HepG2 (cell line): ENCODE data around the gene ARL6IP4. TPM values are rescaled to one million over a fixed set of nuclear protein-coding genes. Genes with fewer than 3 reads are reported as not detected.

ENCODE experiments used
- ATF1 ChIP-seq: IDR thresholded peaks from 2 replicates; pipeline ENCODE4 v1.6.1; 2016; ENCODE audit warnings: mild to moderate bottlenecking, control low read depth
- BRF2 ChIP-seq: sonication (generic); formaldehyde crosslinking; IDR thresholded peaks from 2 replicates; pipeline ENCODE4 v1.8.1; 2022; ENCODE audit warnings: mild to moderate bottlenecking, missing genetic modification reagents
- ELF1 ChIP-seq: sonication (generic); formaldehyde crosslinking; IDR thresholded peaks from 2 replicates; pipeline ENCODE4 v1.4.0; 2020; ENCODE audit warnings: missing genetic modification reagents
- HBP1 ChIP-seq: IDR thresholded peaks from 2 replicates; pipeline ENCODE4 v1.6.1; 2016; ENCODE audit warnings: low read depth, control low read depth
- HDAC1 ChIP-seq: sonication (generic); formaldehyde crosslinking; IDR thresholded peaks from 2 replicates; pipeline ENCODE4 v1.5.1; 2020; ENCODE audit warnings: mild to moderate bottlenecking, missing genetic modification reagents
- KDM5A ChIP-seq: fragments of 200-600 bp; sonication (generic); IDR thresholded peaks from 2 replicates; pipeline ENCODE4 v1.7.0; 2018; ENCODE audit warnings: antibody characterized with exemption, mild to moderate bottlenecking, low read length, borderline replicate concordance
- MAX ChIP-seq: IDR thresholded peaks from 2 replicates; pipeline ENCODE4 v1.6.1; 2012; ENCODE audit warnings: inconsistent platforms
- MYNN ChIP-seq: sonication (generic); formaldehyde crosslinking; IDR thresholded peaks from 2 replicates; pipeline ENCODE4 v1.4.0; 2020; ENCODE audit warnings: mild to moderate bottlenecking, low read depth, missing genetic modification reagents
- NAIF1 ChIP-seq: sonication (generic); formaldehyde crosslinking; IDR thresholded peaks from 2 replicates; pipeline ENCODE4 v1.5.0; 2020; ENCODE audit warnings: mild to moderate bottlenecking, missing genetic modification reagents, borderline replicate concordance
- NCOA2 ChIP-seq: sonication (generic); formaldehyde crosslinking; IDR thresholded peaks from 2 replicates; pipeline ENCODE4 v1.8.0; 2022; ENCODE audit warnings: inconsistent platforms
- RCOR2 ChIP-seq: IDR thresholded peaks from 2 replicates; pipeline ENCODE4 v1.6.1; 2016; ENCODE audit warnings: missing biosample characterization, missing genetic modification reagents
- RFX5 ChIP-seq: IDR thresholded peaks from 2 replicates; pipeline ENCODE4 v1.6.1; 2011; ENCODE audit warnings: low read depth, low read length, improper control_type of control experiment
- ZBTB46 ChIP-seq: sonication (generic); formaldehyde crosslinking; IDR thresholded peaks from 2 replicates; pipeline ENCODE4 v1.4.0; 2020; ENCODE audit warnings: mild to moderate bottlenecking, missing genetic modification reagents, borderline replicate concordance
- ZFP37 ChIP-seq: sonication (generic); formaldehyde crosslinking; IDR thresholded peaks from 2 replicates; pipeline ENCODE4 v1.4.0; 2020; ENCODE audit warnings: missing genetic modification reagents, borderline replicate concordance
- ZNF136 ChIP-seq: sonication (generic); formaldehyde crosslinking; IDR thresholded peaks from 2 replicates; pipeline ENCODE4 v1.8.1; 2022; ENCODE audit warnings: low read depth, mild to moderate bottlenecking, moderate library complexity, missing genetic modification reagents
- ZNF280B ChIP-seq: sonication (generic); formaldehyde crosslinking; IDR thresholded peaks from 2 replicates; pipeline ENCODE4 v1.5.0; 2020; ENCODE audit warnings: missing genetic modification reagents, mild to moderate bottlenecking, borderline replicate concordance
- ZNF362 ChIP-seq: sonication (generic); formaldehyde crosslinking; IDR thresholded peaks from 2 replicates; pipeline ENCODE4 v1.4.0; 2020; ENCODE audit warnings: missing genetic modification reagents, mild to moderate bottlenecking, borderline replicate concordance
- ZNF446 ChIP-seq: sonication (generic); formaldehyde crosslinking; IDR thresholded peaks from 2 replicates; pipeline ENCODE4 v1.5.0; 2020; ENCODE audit warnings: mild to moderate bottlenecking, missing genetic modification reagents
- ZUFSP ChIP-seq: sonication (generic); formaldehyde crosslinking; IDR thresholded peaks from 2 replicates; pipeline ENCODE4 v1.9.0; 2021; ENCODE audit warnings: missing genetic modification reagents, mild to moderate bottlenecking, borderline replicate concordance
- polyA plus RNA-seq, 8 experiments: library from polyadenylated mRNA; depleted of rRNA in 3 of 8; stranded (reverse) in 7 of 8; unstranded in 1 of 8; fragments of >200 nt; fragmentation: Illumina TruSeq in 4 of 8; extraction: Trizol in 4 of 8; gene quantifications; 2 replicates each; pipeline versions ENCODE4 v1.2.1 to v1.2.3, GENCODE V29; 2011 to 2016; ENCODE audit warnings: low read depth in 4 of 8, missing spikeins in 1 of 8, mixed read lengths in 1 of 8; ENCODE audit not compliant: insufficient read depth in 1 of 8
- total RNA-seq, 5 experiments: library from RNA; depleted of rRNA; stranded (reverse); fragments of >200 nt; fragmentation: Illumina TruSeq; extraction: Trizol; gene quantifications; 2 replicates each; pipeline ENCODE4 v1.2.3, GENCODE V29; 2016; ENCODE audit warnings: low read depth in 1 of 5

Gene ARL6IP4
- total and polyA plus RNA-seq, 2 of the 13 experiments (the other 11 are each of a cell fraction or from before 2014, with no cell fraction given): 155 to 220 TPM

GRCh38 chr12:122984612-122985337 lies 4.3 kb downstream of the ARL6IP4 start (continued):
- TF ChIP-seq ZFP37 (CRISPR knock-in tag): peak; percentile 88; the same call in 1 of the 2 replicates
- no peak for TF ChIP-seq ZNF446 (CRISPR knock-in tag)
- TF ChIP-seq NAIF1: no peak
- TF ChIP-seq HBP1 (CRISPR knock-in tag): peak; percentile 85; the same call in 1 of the 2 replicates
- no peak for TF ChIP-seq RFX5
- no peak for TF ChIP-seq ZUFSP
- no peak; the same call in 1 of the 2 replicates for TF ChIP-seq KDM5A
- peak; percentile 79; the same call in 1 of the 2 replicates for TF ChIP-seq HDAC1 (CRISPR knock-in tag)
- peak; percentile 13; the same call in 1 of the 2 replicates for TF ChIP-seq ZNF362 (CRISPR knock-in tag)
- TF ChIP-seq ZBTB46 (CRISPR knock-in tag): no peak
- 0 out of 2 replicates have a peak, but pooled peaks have one; percentile 62 for TF ChIP-seq ZNF136 (CRISPR knock-in tag)
- TF ChIP-seq NCOA2 (CRISPR knock-in tag): peak; percentile 71
- TF ChIP-seq ZNF280B: peak; percentile 50; the same call in 1 of the 2 replicates
- no peak; the same call in 1 of the 2 replicates for TF ChIP-seq ATF1 (CRISPR knock-in tag)
- TF ChIP-seq MAX: peak; percentile 96
- TF ChIP-seq RCOR2: peak; percentile 24; the same call in 1 of the 2 replicates
- TF ChIP-seq ELF1: peak; percentile 99
- TF ChIP-seq MYNN (CRISPR knock-in tag): 0 out of 2 replicates have a peak, but pooled peaks have one; percentile 71
- TF ChIP-seq BRF2: peak; percentile 81; the same call in 1 of the 2 replicates
